Activated B cell treated with CpG ODN at 0.5 μM for 24 hours (primary cell): ENCODE measurements around the gene GRIA1. TPM values are rescaled to one million over a fixed set of nuclear protein-coding genes. Genes with fewer than 3 reads are reported as not detected.

ENCODE experiments used
- ATAC-seq: fragments of 200-7000 bp; cut with Tn5 transposase; one replicate; pipeline ENCODE4 v1.10.0; 2021; ENCODE audit warnings: low read depth, mild to moderate bottlenecking, moderate library complexity
- CTCF ChIA-PET: fragments of 350-600 bp; sonication (Branson Sonifier 250); formaldehyde crosslinking; loops from one replicate; lab custom pipeline; 2021; ENCODE audit warnings: antibody characterized with exemption; lab: Charles Lee
- POLR2A ChIA-PET: fragments of 350-600 bp; sonication (Branson Sonifier 250); formaldehyde crosslinking; loops from one replicate; lab custom pipeline; 2021; ENCODE audit warnings: antibody characterized with exemption; lab: Charles Lee
- DNase-seq: peaks from one replicate; pipeline ENCODE4 v3.0.0; 2022
- H3K27ac Mint-ChIP-seq: one replicate; pipeline ENCODE4 v1.8.0; 2020; ENCODE audit warnings: mixed read lengths
- H3K27me3 Mint-ChIP-seq: one replicate; pipeline ENCODE4 v1.8.0; 2021; ENCODE audit warnings: mixed read lengths
- H3K36me3 Mint-ChIP-seq: one replicate; pipeline ENCODE4 v1.8.0; 2021; ENCODE audit warnings: low read depth, mixed read lengths
- H3K4me1 Mint-ChIP-seq: one replicate; pipeline ENCODE4 v1.8.0; 2021; ENCODE audit warnings: mixed read lengths
- H3K4me3 Mint-ChIP-seq: one replicate; pipeline ENCODE4 v1.8.0; 2020; ENCODE audit warnings: mild to moderate bottlenecking, mixed read lengths
- H3K9me3 Mint-ChIP-seq: one replicate; pipeline ENCODE4 v1.8.0; 2020; ENCODE audit warnings: mixed read lengths
- intact Hi-C: fragments of 100-400 bp; cut with micrococcal nuclease; formaldehyde crosslinking; loops from one replicate; pipeline ENCODE4 v1.15.1; 2024
- total RNA-seq: library from RNA; stranded (reverse); gene quantifications from 2 replicates; pipeline ENCODE4 v1.2.3, GENCODE V29; 2022
- TF ChIP-seq, protein P1 (sequence below): fragments of 200-600 bp; IDR thresholded peaks from one replicate; pipeline ENCODE4 v1.8.0; 2022; ENCODE audit warnings: antibody characterized with exemption, mild to moderate bottlenecking

The GRIA1 gene
- total RNA-seq, 1 donor from 2014 or later, result not detected

DNA sequence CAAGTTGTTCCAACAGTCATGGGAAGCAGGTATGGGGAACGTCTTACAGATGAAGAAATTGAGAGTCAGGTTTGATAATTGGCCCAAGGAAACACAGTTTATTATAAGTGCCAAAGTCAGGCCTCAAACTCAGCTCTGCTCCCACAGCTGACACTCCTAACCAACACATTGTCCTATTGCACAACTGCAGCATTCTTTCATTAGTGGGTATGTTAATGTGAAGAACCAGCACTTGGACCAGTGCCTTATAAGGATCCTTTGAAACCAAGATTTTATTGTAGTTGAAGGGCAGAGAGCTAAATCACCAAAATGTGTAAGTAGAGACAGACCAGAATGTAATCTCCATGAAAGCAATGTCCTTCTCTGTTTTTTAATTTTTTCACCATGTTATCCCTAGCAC is 56.1 kb downstream of the GRIA1 start:
- intact Hi-C loops, result no loop called here
- Mint-ChIP-seq H3K27me3 (no peaks in the 10 kb centered on the region), H3K9me3 (peaks cover 2% of the 10 kb centered on the region), H3K27ac (no peak overlapping the region), H3K4me3 (no peak overlapping the region), H3K36me3 (no peaks in the 10 kb centered on the region), H3K4me1 (no peaks in the 10 kb centered on the region)
- TF ChIP-seq, protein P1, sequence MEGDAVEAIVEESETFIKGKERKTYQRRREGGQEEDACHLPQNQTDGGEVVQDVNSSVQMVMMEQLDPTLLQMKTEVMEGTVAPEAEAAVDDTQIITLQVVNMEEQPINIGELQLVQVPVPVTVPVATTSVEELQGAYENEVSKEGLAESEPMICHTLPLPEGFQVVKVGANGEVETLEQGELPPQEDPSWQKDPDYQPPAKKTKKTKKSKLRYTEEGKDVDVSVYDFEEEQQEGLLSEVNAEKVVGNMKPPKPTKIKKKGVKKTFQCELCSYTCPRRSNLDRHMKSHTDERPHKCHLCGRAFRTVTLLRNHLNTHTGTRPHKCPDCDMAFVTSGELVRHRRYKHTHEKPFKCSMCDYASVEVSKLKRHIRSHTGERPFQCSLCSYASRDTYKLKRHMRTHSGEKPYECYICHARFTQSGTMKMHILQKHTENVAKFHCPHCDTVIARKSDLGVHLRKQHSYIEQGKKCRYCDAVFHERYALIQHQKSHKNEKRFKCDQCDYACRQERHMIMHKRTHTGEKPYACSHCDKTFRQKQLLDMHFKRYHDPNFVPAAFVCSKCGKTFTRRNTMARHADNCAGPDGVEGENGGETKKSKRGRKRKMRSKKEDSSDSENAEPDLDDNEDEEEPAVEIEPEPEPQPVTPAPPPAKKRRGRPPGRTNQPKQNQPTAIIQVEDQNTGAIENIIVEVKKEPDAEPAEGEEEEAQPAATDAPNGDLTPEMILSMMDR, result no peak
- DNase-seq (no peak), ATAC-seq (no peak)
- ChIA-PET CTCF (no interaction called here), POLR2A (no interaction called here)

DNA sequence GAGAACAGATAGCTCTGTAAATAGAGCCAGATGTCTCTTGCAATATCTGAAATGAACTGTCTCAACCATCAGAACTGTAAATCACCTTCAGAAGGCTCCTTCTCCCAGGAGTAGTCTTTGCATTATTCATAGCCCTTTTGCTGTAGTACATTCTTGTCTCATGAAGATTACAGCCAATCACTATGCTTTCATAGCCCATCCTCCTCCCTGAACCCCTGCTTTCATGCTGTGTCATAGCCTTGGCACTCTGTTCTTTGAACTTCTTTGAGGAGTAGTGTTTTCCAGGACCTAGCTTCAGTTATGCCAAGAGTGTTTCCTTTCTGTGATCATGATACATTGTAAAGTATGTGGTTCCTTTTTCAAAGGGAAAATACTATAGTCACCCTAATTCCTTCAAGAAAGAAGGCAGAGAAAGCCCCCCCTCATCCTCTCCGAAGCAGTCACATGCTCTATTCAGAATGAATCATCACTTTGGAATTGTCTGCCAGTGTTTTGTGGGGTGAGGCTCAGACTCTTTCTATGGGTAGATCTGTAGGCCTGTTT is 61.1 kb downstream of the GRIA1 start:
- H3K36me3 Mint-ChIP-seq, result no peaks in the 10 kb centered on the region
- DNase-seq (no peak), ATAC-seq (no peak)
- no peaks in the 10 kb centered on the region for H3K9me3 Mint-ChIP-seq
- ChIA-PET POLR2A (no interaction called here), CTCF (no interaction called here)
- intact Hi-C loops, result no loop called here
- H3K4me1 Mint-ChIP-seq, result no peaks in the 10 kb centered on the region
- no peak overlapping the region for H3K27ac Mint-ChIP-seq
- H3K27me3 Mint-ChIP-seq, result no peaks in the 10 kb centered on the region
- no peak overlapping the region for H3K4me3 Mint-ChIP-seq
- TF ChIP-seq, protein P1, result no peak

DNA sequence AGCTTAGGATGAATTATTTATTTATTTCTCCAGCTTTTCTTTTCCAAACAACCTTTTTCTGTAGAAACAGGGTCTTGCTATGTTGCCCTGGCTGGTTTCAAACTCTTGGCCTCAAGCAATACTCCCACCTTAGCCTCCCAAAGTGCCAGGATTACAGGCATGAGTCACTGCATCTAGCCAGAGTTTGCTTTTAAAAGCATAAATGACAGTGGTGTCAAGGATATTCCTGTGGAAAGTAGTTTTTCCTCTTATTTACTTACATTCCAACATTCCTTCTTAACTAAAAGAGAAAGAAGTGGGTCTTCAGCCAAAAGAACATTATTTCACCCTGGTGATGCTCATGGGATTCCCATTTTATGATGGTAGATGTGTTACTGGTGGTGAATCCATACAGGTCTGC is 62.4 kb downstream of the GRIA1 start:
- H3K4me1 Mint-ChIP-seq, result no peaks in the 10 kb centered on the region
- CTCF ChIA-PET, result no interaction called here

DNA sequence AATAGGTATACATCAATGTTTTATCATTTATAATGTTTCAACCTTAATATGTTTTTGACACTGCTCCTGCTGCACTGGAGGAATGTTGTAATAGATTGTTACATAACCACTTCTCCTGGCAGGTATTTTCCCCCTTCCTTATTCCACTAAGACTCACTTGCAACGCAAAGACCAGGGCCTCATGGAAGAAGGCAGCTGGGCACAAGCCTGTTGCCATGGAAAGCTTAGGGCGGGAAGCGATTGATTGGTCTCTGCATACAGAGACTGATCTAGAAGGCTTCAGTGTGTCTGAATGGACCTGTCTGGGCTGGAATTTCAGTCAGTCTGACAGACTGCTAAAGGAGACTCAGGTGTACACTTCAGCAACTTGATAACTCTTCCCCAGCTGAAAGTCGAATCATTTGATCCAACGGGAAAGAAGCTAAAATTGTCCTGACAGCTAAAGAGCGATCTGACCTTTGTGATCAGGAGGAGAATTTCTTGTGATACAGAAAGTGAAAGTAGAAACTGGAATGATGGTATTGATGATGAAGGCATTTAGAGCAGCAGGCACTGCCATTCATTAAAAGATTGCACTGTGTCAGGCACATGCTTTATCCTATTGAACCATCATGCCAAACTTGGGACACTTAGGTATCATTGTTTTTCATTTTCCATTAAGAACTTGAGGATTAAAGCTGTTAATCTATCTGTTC is 65.1 kb downstream of the GRIA1 start:
- POLR2A ChIA-PET, result no interaction called here
- CTCF ChIA-PET, result no interaction called here

More for the DNA sequence above, 62.4 kb downstream of the GRIA1 start:
- TF ChIP-seq, protein P1, result no peak
- no peak for DNase-seq
- ATAC-seq, result no peak
- Mint-ChIP-seq H3K27me3 (no peaks in the 10 kb centered on the region), H3K4me3 (no peak overlapping the region), H3K36me3 (no peaks in the 10 kb centered on the region), H3K27ac (no peak overlapping the region), H3K9me3 (no peaks in the 10 kb centered on the region)
- intact Hi-C loops, result no loop called here
- POLR2A ChIA-PET, result no interaction called here

DNA sequence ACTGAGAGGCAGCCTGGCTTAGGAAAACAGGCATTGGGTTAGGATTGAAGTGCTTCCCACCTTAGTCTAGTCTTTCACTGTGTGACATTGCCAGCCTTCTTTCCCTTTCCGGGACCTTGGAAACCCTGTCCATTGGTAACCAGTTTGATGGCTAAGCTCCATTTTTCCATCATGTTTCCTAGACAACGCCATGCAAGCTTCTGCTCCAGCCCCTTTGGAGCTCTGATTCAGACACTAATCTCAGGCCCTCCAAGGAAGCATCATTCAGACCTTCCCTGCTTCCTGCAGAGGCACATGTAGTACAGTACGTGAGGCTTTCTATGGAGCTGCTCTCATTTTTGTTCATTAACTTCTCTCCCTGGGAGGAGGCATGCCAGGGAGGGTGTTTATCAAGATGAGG is 68.5 kb downstream of the GRIA1 start:
- H3K9me3 Mint-ChIP-seq, result no peaks in the 10 kb centered on the region
- CTCF ChIA-PET, result no interaction called here
- no peak overlapping the region for H3K27ac Mint-ChIP-seq
- H3K36me3 Mint-ChIP-seq, result no peaks in the 10 kb centered on the region
- ATAC-seq, result no peak
- TF ChIP-seq, protein P1, result no peak
- no peaks in the 10 kb centered on the region for H3K4me1 Mint-ChIP-seq
- intact Hi-C loops, result no loop called here
- DNase-seq, result no peak
- H3K27me3 Mint-ChIP-seq, result no peaks in the 10 kb centered on the region
- no peak overlapping the region for H3K4me3 Mint-ChIP-seq
- POLR2A ChIA-PET, result no interaction called here

More for the DNA sequence above, 65.1 kb downstream of the GRIA1 start:
- intact Hi-C loops, result no loop called here
- TF ChIP-seq, protein P1, result no peak
- Mint-ChIP-seq H3K27me3 (no peaks in the 10 kb centered on the region), H3K4me3 (no peak overlapping the region), H3K27ac (no peak overlapping the region), H3K4me1 (no peaks in the 10 kb centered on the region), H3K36me3 (no peaks in the 10 kb centered on the region), H3K9me3 (no peaks in the 10 kb centered on the region)
- DNase-seq, result no peak
- ATAC-seq, result no peak
